HG02973 (cell line): ENCODE measurements around the gene FGFBP3.

Source experiments
- ATAC-seq: cut with Tn5 transposase; IDR thresholded peaks from one replicate; pipeline ENCODE4 v1.9.1; 2021; ENCODE audit warnings: moderate library complexity; ENCODE audit not compliant: unreplicated experiment

FGFBP3 gene

GRCh38 chr10:91909117-91909677 lies at the start of gene FGFBP3:
Gene FGFBP3 (minus strand): TSS chr10:91909486. CDS start chr10:91908969, 517 bp downstream.
- no peak for ATAC-seq

GRCh38 chr10:91957091-91957490 lies 47.8 kb upstream of the FGFBP3 start:
- ATAC-seq, result no peak

- ATAC-seq, result no peak
Observed at GRCh38 chr10:91955114-91955513, 45.8 kb upstream of the FGFBP3 start.

GRCh38 chr10:91953600-91954160 lies 44.4 kb upstream of the FGFBP3 start:
- ATAC-seq, result no peak

GRCh38 chr10:91944880-91945630 lies 35.8 kb upstream of the FGFBP3 start:
- peak; percentile 71 for ATAC-seq

GRCh38 chr10:91941426-91941825 lies 32.1 kb upstream of the FGFBP3 start:
- ATAC-seq, result no peak

GRCh38 chr10:91939653-91940052 lies 30.4 kb upstream of the FGFBP3 start:
- ATAC-seq, result no peak

- ATAC-seq, result no peak
Observed at GRCh38 chr10:91935886-91936285, 26.6 kb upstream of the FGFBP3 start.

- ATAC-seq, result no peak
Observed at GRCh38 chr10:91932737-91933136, 23.5 kb upstream of the FGFBP3 start.

GRCh38 chr10:91931526-91932190 lies 22.4 kb upstream of the FGFBP3 start:
- no peak for ATAC-seq

GRCh38 chr10:91930939-91931338 lies 21.7 kb upstream of the FGFBP3 start:
- ATAC-seq, result no peak

- no peak for ATAC-seq
Observed at GRCh38 chr10:91925022-91925320, 15.7 kb upstream of the FGFBP3 start.

- ATAC-seq, result peak; percentile 27
Observed at GRCh38 chr10:91924212-91925021, 15.1 kb upstream of the FGFBP3 start.

GRCh38 chr10:91923371-91924211 lies 14.3 kb upstream of the FGFBP3 start, which contains the start of gene BTAF1:
Gene BTAF1 (plus strand): TSS chr10:91923770. CDS start chr10:91924077, 307 bp downstream.
- peak; percentile 95 for ATAC-seq

GRCh38 chr10:91919651-91920050 lies 10.4 kb upstream of the FGFBP3 start:
- ATAC-seq, result no peak

- ATAC-seq, result no peak
Observed at GRCh38 chr10:91910467-91910866, 1.2 kb upstream of the FGFBP3 start.

- peak; percentile 93 for ATAC-seq
Observed at GRCh38 chr10:91908337-91909116, 759 bp downstream of the FGFBP3 start.

GRCh38 chr10:91907914-91908336 lies 1.4 kb downstream of the FGFBP3 start:
- no peak for ATAC-seq

GRCh38 chr10:91907033-91907594 lies 2.2 kb downstream of the FGFBP3 start:
- ATAC-seq, result no peak
